Suprapubic skin (tissue), 4 donors: Measurements from ENCODE around the gene SEC63. TPM values are rescaled to one million over a fixed set of nuclear protein-coding genes. Genes with fewer than 3 reads are reported as not detected.
"Not testable (repeated sequence)": the region's sequence is repeated elsewhere in the genome, so short reads cannot be mapped to it uniquely, and the experiment has no call there.

Source experiments
- DNase-seq, 2 donors: peaks; one replicate each; pipeline ENCODE4 v3.0.0-alpha.2; 2019; ENCODE audit warnings: low spot score in 2 of 2
- H3K27ac ChIP-seq: fragments of 200-600 bp; sonication (generic); one replicate; pipeline ENCODE4 v1.5.1; 2019
- H3K27me3 ChIP-seq: fragments of 200-600 bp; sonication (generic); one replicate; pipeline ENCODE4 v1.5.1; 2019
- H3K36me3 ChIP-seq: fragments of 200-600 bp; sonication (generic); one replicate; pipeline ENCODE4 v1.5.1; 2019
- H3K4me1 ChIP-seq: fragments of 200-600 bp; sonication (generic); one replicate; pipeline ENCODE4 v1.5.1; 2019
- H3K4me3 ChIP-seq: fragments of 200-600 bp; sonication (generic); one replicate; pipeline ENCODE4 v1.5.1; 2019; ENCODE audit warnings: mild to moderate bottlenecking
- H3K9me3 ChIP-seq: fragments of 200-600 bp; sonication (generic); one replicate; pipeline ENCODE4 v1.5.1; 2019
- EP300 ChIP-seq: sonication (generic); formaldehyde crosslinking; IDR thresholded peaks from one replicate; pipeline ENCODE4 v1.6.1; 2017; ENCODE audit warnings: antibody characterized with exemption
- POLR2A ChIP-seq, 2 donors: fragments of 450-650 bp; IDR thresholded peaks; one replicate each; pipeline ENCODE4 v1.6.1; 2017; ENCODE audit warnings: antibody characterized with exemption in 2 of 2, mild to moderate bottlenecking in 2 of 2, moderate library complexity in 2 of 2
- POLR2AphosphoS5 ChIP-seq, 3 donors: sonication (generic); formaldehyde crosslinking; IDR thresholded peaks; one replicate each; pipeline ENCODE4 v1.6.1; 2017; ENCODE audit warnings: antibody characterized with exemption in 3 of 3
- WGBS: methylation state at CpG from one replicate; pipeline ENCODE4 v1.1.5; 2018; 5-methylcytosine and 5-hydroxymethylcytosine counted together
- total RNA-seq, 4 donors: library from RNA; depleted of rRNA; stranded (reverse); fragments of >200 nt; gene quantifications; one replicate each; pipeline ENCODE4 v1.1.0, GENCODE V29; 2016
- TF ChIP-seq, protein P1 (sequence below), 2 donors: fragments of 200-600 bp in 1 of 2; fragments of 450-650 bp in 1 of 2; sonication (generic) in 1 of 2; IDR thresholded peaks; one replicate each; pipeline ENCODE4 v1.5.1; 2016 to 2019; ENCODE audit warnings: antibody characterized with exemption in 2 of 2, mild to moderate bottlenecking in 1 of 2, moderate library complexity in 1 of 2

Gene SEC63
- total RNA-seq, 4 donors from 2014 or later: 31.6 to 54.1 (median 42.4) TPM

DNA sequence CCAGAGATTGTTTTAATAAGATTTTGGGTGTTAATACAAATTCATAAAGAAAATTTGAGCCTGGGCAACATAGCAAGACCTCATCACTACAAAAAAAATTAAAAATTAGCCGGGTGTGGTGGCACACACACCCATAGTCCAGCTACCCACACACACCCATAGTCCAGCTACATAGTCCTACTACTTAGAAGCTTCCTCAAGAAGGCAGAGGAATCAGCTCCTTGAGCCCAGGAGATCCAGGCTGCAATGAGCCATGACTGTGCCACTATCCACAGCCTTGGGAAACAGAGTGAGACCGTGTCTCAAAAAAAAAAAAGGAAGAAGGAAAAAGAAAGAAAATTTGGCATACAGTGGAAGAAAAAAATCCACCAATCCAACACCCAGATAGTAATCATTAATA lies 16.8 kb downstream of the SEC63 start:
- no peak overlapping the region for H3K27ac ChIP-seq
- TF ChIP-seq POLR2AphosphoS5 (IDR thresholded peaks at IDR 0.05): no peak
- TF ChIP-seq, protein P1, sequence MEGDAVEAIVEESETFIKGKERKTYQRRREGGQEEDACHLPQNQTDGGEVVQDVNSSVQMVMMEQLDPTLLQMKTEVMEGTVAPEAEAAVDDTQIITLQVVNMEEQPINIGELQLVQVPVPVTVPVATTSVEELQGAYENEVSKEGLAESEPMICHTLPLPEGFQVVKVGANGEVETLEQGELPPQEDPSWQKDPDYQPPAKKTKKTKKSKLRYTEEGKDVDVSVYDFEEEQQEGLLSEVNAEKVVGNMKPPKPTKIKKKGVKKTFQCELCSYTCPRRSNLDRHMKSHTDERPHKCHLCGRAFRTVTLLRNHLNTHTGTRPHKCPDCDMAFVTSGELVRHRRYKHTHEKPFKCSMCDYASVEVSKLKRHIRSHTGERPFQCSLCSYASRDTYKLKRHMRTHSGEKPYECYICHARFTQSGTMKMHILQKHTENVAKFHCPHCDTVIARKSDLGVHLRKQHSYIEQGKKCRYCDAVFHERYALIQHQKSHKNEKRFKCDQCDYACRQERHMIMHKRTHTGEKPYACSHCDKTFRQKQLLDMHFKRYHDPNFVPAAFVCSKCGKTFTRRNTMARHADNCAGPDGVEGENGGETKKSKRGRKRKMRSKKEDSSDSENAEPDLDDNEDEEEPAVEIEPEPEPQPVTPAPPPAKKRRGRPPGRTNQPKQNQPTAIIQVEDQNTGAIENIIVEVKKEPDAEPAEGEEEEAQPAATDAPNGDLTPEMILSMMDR (IDR thresholded peaks at IDR 0.05): no peak
- TF ChIP-seq POLR2A (IDR thresholded peaks at IDR 0.05): no peak
- TF ChIP-seq EP300: no peak
- H3K27me3 ChIP-seq: no peaks in the 10 kb centered on the region
- H3K4me3 ChIP-seq: no peak overlapping the region
- no peaks in the 10 kb centered on the region for H3K36me3 ChIP-seq
- DNase-seq: no peak
- peaks cover 6% of the 10 kb centered on the region for H3K4me1 ChIP-seq
- 87% methylated on average over 2 of the region's 2 CpGs for WGBS
- no peaks in the 10 kb centered on the region for H3K9me3 ChIP-seq

DNA sequence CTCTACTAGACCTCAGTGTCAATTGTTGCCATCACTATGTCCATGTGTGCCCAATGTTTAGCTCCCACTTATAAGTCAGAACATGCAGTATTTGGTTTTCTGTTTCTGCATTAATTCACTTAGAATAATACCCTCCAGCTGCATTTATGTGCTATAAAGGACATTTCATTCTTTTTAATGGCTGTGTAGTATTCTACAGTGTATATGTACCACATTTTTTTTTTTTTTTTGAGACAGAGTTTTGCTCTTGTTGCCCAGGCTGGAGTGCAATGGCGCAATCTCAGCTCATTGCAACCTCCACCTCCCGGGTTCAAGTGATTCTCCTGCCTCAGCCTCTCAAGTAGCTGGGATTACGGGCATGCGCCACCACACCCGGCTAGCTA lies 21.1 kb downstream of the SEC63 start:
- not testable (repeated sequence) for DNase-seq, H3K36me3 ChIP-seq, H3K4me1 ChIP-seq, H3K9me3 ChIP-seq, H3K27me3 ChIP-seq, H3K27ac ChIP-seq, H3K4me3 ChIP-seq
- 98% methylated on average over 5 of the region's 5 CpGs for WGBS

DNA sequence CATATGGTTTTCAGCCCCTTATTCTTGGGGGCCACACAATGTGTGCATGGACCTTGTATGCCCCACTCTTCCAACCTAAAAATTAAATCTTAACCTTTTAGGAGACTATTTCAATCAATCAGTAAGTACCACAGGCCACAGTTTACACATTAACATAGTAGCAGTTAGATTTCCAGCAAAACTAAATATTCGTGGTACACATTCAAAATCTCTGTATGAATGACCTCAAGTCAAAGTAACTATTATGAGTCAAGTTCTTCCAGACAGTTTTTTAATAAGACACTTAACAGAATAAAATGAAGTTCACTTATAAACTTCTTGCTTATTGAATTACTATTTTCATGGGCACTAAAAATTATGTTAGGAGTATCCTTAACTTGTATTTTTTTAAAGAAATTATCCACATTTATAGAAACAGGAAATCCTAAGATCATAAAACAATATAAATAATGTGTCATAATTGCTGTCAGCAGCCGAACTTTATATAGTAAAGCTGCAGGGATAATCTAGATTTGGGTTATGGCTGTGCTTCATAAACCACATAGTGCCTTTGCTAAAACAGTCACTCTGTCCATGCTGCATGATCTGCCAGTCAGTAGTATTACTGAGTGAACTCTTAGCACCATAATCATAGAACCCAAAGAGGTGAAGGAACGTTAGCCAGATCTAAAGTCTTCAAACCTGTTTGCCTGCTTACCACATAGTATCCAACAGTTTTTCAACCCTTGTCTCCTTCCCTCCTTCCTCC lies 21.7 kb downstream of the SEC63 start:
- Histone ChIP-seq H3K27me3 (no peaks in the 10 kb centered on the region), H3K9me3 (no peaks in the 10 kb centered on the region), H3K27ac (no peak overlapping the region), H3K4me3 (no peak overlapping the region), H3K36me3 (no peaks in the 10 kb centered on the region), H3K4me1 (no peaks in the 10 kb centered on the region)
- 65% methylated on average over 3 of the region's 3 CpGs for WGBS
- no peak for DNase-seq
- TF ChIP-seq POLR2A (IDR thresholded peaks at IDR 0.05): no peak
- TF ChIP-seq POLR2AphosphoS5 (IDR thresholded peaks at IDR 0.05): no peak

DNA sequence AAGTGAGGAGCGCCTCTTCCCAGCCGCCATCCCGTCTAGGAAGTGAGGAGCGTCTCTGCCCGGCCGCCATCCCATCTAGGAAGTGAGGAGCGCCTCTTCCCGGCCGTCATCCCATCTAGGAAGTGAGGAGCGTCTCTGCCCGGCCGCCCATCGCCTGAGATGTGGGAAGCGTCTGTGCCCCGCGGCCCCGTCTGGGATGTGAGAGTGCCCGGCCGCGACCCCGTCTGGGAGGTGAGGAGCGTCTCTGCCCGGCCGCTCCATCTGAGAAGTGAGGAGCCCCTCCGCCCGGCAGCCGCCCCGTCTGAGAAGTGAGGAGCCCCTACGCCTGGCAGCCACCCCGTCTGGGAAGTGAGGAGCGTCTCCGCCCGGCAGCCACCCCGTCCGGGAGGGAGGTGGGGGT lies 23.8 kb downstream of the SEC63 start:
- H3K4me1 ChIP-seq, H3K27ac ChIP-seq, H3K27me3 ChIP-seq, H3K9me3 ChIP-seq, H3K36me3 ChIP-seq, DNase-seq, H3K4me3 ChIP-seq: not testable (repeated sequence)
- 70% methylated on average over 4 of the region's 35 CpGs for WGBS

DNA sequence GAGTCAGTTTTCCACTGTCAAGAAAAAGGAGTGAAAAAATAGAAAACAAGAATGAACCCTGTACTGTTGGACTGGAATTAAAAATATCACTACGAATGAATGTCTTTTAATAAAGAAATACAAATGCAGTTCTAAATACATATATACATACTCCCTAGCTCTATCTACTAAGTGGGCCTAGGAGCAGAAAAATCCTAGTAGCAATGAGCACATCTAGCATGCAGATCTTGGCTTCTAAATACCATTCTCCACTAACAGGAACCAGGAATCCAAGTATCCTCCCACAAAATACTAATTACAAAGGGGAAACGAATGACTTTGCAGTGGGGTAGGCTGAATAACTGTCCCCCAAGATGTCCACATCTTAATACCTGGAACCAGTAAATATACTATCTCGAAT lies 25.4 kb downstream of the SEC63 start:
- TF ChIP-seq POLR2AphosphoS5 (IDR thresholded peaks at IDR 0.05): no peak
- TF ChIP-seq POLR2A (IDR thresholded peaks at IDR 0.05): no peak
- no peak for TF ChIP-seq EP300
- TF ChIP-seq, protein P1 (IDR thresholded peaks at IDR 0.05): no peak
- WGBS: 90% methylated on average over 3 of the region's 3 CpGs
- Histone ChIP-seq H3K4me1 (no peaks in the 10 kb centered on the region), H3K9me3 (no peaks in the 10 kb centered on the region), H3K27me3 (no peaks in the 10 kb centered on the region), H3K36me3 (no peaks in the 10 kb centered on the region), H3K4me3 (no peak overlapping the region), H3K27ac (no peak overlapping the region)
- DNase-seq: no peak

DNA sequence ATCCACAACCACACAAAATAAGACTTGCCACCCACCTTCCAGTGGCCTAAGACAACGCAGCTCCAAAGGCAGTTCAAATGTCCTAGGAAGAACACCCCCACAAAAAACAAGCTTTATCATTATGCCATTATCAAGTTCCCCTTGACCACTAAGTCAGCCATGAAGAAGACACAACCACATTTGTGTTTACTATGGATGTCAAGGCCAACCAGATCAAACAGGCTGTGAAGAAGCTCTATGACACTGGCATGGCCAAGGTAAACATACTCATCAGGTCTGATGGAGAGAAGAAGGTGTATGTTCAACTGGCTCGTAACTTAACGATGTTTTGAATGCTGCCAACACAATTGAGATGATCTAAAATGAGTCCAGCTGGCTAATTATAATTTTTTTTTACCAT lies 26.1 kb downstream of the SEC63 start:
- TF ChIP-seq, protein P1 (IDR thresholded peaks at IDR 0.05): no peak
- TF ChIP-seq POLR2AphosphoS5 (IDR thresholded peaks at IDR 0.05): no peak
- no peak for TF ChIP-seq POLR2A (IDR thresholded peaks at IDR 0.05)
- no peak for TF ChIP-seq EP300
- Histone ChIP-seq H3K4me3 (no peak overlapping the region), H3K27me3 (no peaks in the 10 kb centered on the region), H3K4me1 (no peaks in the 10 kb centered on the region), H3K36me3 (no peaks in the 10 kb centered on the region), H3K27ac (no peak overlapping the region), H3K9me3 (no peaks in the 10 kb centered on the region)
- 89% methylated on average over 3 of the region's 3 CpGs for WGBS
- DNase-seq: no peak

DNA sequence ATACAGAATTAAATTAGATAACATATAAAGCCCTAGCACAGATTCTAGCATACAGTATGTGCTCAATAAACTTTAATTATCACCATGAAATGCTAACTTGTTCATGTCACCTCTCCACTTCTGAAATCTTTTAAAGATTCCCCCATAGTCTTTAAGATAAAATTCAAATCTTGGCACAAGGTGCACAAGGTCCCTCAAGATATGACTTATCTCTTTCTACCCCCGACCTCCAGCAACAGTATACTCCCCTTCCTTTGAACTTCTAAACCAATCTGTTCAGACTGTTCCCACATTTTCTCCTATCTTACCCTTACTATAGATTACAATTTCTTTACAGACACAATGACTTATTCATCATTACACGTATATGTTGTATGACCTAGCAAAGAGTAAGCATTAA lies 29.0 kb downstream of the SEC63 start:
- Histone ChIP-seq H3K4me1 (no peaks in the 10 kb centered on the region), H3K27ac (no peak overlapping the region), H3K9me3 (no peaks in the 10 kb centered on the region), H3K27me3 (no peaks in the 10 kb centered on the region), H3K4me3 (no peak overlapping the region), H3K36me3 (no peaks in the 10 kb centered on the region)
- TF ChIP-seq EP300 (no peak), POLR2A (IDR thresholded peaks at IDR 0.05) (no peak), POLR2AphosphoS5 (IDR thresholded peaks at IDR 0.05) (no peak)
- TF ChIP-seq, protein P1 (IDR thresholded peaks at IDR 0.05): no peak
- no peak for DNase-seq
- 91% methylated on average over 2 of the region's 2 CpGs for WGBS

DNA sequence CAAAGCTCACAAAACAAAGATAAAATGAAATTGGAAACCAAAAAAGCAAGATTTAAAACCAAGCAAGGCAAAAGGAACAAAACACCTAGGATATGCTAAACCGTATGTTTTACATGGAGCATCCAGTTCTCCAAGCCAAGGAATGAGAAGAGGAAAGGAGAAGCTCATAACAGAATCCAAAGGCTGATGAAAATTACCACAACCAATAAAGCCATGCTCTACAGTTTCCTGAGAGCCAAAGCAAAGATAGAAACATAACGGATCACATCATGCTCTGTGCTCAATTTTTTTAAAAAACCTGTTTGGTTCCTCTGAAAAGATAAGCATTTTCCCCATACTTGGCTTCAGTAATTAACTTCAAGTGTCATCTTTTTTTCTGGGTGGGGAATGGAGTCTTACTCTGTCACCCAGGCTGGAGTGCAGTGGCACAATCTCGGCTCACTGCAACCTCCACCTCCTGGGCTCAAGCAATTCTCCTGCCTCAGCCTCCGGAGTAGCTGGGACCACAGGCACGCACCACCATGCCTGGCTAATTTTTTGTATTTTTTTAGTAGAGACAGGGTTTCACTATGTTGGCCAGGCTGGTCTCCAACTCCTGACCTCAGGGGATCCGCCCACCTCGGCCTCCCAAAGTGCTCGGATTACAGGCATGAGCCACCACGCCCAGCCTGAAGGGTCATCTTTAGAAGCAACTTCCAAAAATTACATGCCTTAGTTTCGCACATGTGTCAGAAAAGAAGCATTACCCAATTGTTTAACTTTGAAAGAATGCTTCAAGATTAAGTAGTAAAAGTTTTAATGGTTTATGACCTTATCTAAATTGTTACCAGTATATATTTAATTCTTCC lies 31.1 kb downstream of the SEC63 start:
- not testable (repeated sequence) for H3K36me3 ChIP-seq, H3K9me3 ChIP-seq, H3K4me3 ChIP-seq, H3K4me1 ChIP-seq, H3K27me3 ChIP-seq, H3K27ac ChIP-seq
- DNase-seq: peak in 1 of 2 donors; percentile 75
- 58% methylated on average over 10 of the region's 10 CpGs for WGBS
